ENCODE measurements around the gene ABAT.
A peak's percentile ranks its signal among the peaks of the same experiment; 100 is the strongest.
"Not testable (repeated sequence)": the region's sequence is repeated elsewhere in the genome, so short reads cannot be mapped to it uniquely, and the experiment has no call there.

The ABAT gene

GRCh38 chr16:8705100-8705822 is 30.8 kb downstream of the ABAT start:
- ATAC-seq, result not testable (repeated sequence)

DNA sequence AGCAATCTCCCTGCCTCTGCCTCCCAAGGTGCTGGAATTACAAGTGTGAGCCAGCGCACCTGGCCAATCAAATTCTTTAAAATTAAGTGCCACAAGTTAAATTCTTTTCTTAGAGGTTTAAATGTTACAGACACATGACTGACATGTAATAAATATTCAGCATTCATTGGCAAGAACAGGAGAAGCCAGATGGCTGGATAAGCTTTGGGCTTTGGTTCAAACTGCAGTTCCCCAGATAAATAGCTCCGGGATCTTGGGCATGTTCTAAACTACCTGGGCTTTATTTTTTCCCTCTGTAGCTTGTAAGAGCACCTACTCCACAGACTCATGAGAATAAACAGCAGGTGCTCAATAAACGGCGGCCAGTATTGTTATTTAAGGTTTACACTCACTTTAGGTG is 34.1 kb downstream of the ABAT start:
- TF ChIP-seq CSDC2 (CRISPR knock-in tag; IDR thresholded peaks at IDR 0.05), result no peak
- ATAC-seq, result no peak

More at GRCh38 chr16:8705100-8705822, 30.8 kb downstream of the ABAT start:
- peak; percentile 88 for TF ChIP-seq ZFP30 (CRISPR knock-in tag; IDR thresholded peaks at IDR 0.05)

GRCh38 chr16:8712589-8713361 is 38.4 kb downstream of the ABAT start:
- peak; percentile 36; the same call in 2 of the 3 replicates for ATAC-seq
- TF ChIP-seq RARB (CRISPR knock-in tag; IDR thresholded peaks at IDR 0.05), result no peak
- TF ChIP-seq OSR1 (CRISPR knock-in tag; IDR thresholded peaks at IDR 0.05), result no peak
- no peak for TF ChIP-seq PATZ1 (CRISPR knock-in tag; IDR thresholded peaks at IDR 0.05; ENCODE audit: borderline replicate concordance)
- TF ChIP-seq SNAI2 (CRISPR knock-in tag; IDR thresholded peaks at IDR 0.05), result no peak
- TF ChIP-seq CSRNP3 (CRISPR knock-in tag; IDR thresholded peaks at IDR 0.05), result no peak
- TF ChIP-seq ZNF565 (CRISPR knock-in tag; conservative IDR thresholded peaks at IDR 0.05; ENCODE audit: low read depth), result no peak
- TF ChIP-seq, protein P1, sequence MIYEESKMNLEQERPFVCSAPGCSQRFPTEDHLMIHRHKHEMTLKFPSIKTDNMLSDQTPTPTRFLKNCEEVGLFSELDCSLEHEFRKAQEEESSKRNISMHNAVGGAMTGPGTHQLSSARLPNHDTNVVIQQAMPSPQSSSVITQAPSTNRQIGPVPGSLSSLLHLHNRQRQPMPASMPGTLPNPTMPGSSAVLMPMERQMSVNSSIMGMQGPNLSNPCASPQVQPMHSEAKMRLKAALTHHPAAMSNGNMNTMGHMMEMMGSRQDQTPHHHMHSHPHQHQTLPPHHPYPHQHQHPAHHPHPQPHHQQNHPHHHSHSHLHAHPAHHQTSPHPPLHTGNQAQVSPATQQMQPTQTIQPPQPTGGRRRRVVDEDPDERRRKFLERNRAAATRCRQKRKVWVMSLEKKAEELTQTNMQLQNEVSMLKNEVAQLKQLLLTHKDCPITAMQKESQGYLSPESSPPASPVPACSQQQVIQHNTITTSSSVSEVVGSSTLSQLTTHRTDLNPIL (CRISPR knock-in tag; IDR thresholded peaks at IDR 0.05; ENCODE audit: low read depth), result no peak
- no peak for TF ChIP-seq TCF4 (CRISPR knock-in tag; IDR thresholded peaks at IDR 0.05; ENCODE audit: borderline replicate concordance)
- no peak for TF ChIP-seq BACH2 (CRISPR knock-in tag; IDR thresholded peaks at IDR 0.05; ENCODE audit: borderline replicate concordance)
- TF ChIP-seq ZNF70 (CRISPR knock-in tag; IDR thresholded peaks at IDR 0.05), result no peak
- TF ChIP-seq CSDC2 (CRISPR knock-in tag; IDR thresholded peaks at IDR 0.05), result no peak
- TF ChIP-seq GLIS3 (CRISPR knock-in tag; IDR thresholded peaks at IDR 0.05), result no peak
- TF ChIP-seq ISL1 (CRISPR knock-in tag; IDR thresholded peaks at IDR 0.05), result no peak
- TF ChIP-seq PPARA (CRISPR knock-in tag; IDR thresholded peaks at IDR 0.05; ENCODE audit: borderline replicate concordance), result no peak
- TF ChIP-seq ZFP3 (CRISPR knock-in tag; IDR thresholded peaks at IDR 0.05), result no peak
- no peak for TF ChIP-seq ARNTL (CRISPR knock-in tag; IDR thresholded peaks at IDR 0.05; ENCODE audit: borderline replicate concordance, low read depth)

GRCh38 chr16:8713635-8714172 is 39.3 kb downstream of the ABAT start:
- peak; percentile 33; the same call in 1 of the 3 replicates for ATAC-seq
- TF ChIP-seq, protein P2, sequence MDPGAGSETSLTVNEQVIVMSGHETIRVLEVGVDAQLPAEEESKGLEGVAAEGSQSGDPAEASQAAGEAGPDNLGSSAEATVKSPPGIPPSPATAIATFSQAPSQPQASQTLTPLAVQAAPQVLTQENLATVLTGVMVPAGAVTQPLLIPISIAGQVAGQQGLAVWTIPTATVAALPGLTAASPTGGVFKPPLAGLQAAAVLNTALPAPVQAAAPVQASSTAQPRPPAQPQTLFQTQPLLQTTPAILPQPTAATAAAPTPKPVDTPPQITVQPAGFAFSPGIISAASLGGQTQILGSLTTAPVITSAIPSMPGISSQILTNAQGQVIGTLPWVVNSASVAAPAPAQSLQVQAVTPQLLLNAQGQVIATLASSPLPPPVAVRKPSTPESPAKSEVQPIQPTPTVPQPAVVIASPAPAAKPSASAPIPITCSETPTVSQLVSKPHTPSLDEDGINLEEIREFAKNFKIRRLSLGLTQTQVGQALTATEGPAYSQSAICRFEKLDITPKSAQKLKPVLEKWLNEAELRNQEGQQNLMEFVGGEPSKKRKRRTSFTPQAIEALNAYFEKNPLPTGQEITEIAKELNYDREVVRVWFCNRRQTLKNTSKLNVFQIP (CRISPR knock-in tag; IDR thresholded peaks at IDR 0.05; ENCODE audit: borderline replicate concordance, low read depth), result no peak
- TF ChIP-seq ZC3H10 (CRISPR knock-in tag; IDR thresholded peaks at IDR 0.05) (no peak), CSDC2 (CRISPR knock-in tag; IDR thresholded peaks at IDR 0.05) (no peak), PPARA (CRISPR knock-in tag; IDR thresholded peaks at IDR 0.05; ENCODE audit: borderline replicate concordance) (no peak), ZNF8 (CRISPR knock-in tag; IDR thresholded peaks at IDR 0.05) (no peak), TCF4 (CRISPR knock-in tag; IDR thresholded peaks at IDR 0.05; ENCODE audit: borderline replicate concordance) (no peak), ZNF70 (CRISPR knock-in tag; IDR thresholded peaks at IDR 0.05) (no peak), ISL1 (CRISPR knock-in tag; IDR thresholded peaks at IDR 0.05) (no peak), ESRRG (CRISPR knock-in tag; IDR thresholded peaks at IDR 0.05) (no peak), GLIS3 (CRISPR knock-in tag; IDR thresholded peaks at IDR 0.05) (no peak), ARNTL (CRISPR knock-in tag; IDR thresholded peaks at IDR 0.05; ENCODE audit: borderline replicate concordance, low read depth) (no peak), ZFP30 (CRISPR knock-in tag; IDR thresholded peaks at IDR 0.05) (no peak), ZFP3 (CRISPR knock-in tag; IDR thresholded peaks at IDR 0.05) (no peak)
- TF ChIP-seq, protein P1 (CRISPR knock-in tag; IDR thresholded peaks at IDR 0.05; ENCODE audit: low read depth), result no peak
- TF ChIP-seq, protein P3, sequence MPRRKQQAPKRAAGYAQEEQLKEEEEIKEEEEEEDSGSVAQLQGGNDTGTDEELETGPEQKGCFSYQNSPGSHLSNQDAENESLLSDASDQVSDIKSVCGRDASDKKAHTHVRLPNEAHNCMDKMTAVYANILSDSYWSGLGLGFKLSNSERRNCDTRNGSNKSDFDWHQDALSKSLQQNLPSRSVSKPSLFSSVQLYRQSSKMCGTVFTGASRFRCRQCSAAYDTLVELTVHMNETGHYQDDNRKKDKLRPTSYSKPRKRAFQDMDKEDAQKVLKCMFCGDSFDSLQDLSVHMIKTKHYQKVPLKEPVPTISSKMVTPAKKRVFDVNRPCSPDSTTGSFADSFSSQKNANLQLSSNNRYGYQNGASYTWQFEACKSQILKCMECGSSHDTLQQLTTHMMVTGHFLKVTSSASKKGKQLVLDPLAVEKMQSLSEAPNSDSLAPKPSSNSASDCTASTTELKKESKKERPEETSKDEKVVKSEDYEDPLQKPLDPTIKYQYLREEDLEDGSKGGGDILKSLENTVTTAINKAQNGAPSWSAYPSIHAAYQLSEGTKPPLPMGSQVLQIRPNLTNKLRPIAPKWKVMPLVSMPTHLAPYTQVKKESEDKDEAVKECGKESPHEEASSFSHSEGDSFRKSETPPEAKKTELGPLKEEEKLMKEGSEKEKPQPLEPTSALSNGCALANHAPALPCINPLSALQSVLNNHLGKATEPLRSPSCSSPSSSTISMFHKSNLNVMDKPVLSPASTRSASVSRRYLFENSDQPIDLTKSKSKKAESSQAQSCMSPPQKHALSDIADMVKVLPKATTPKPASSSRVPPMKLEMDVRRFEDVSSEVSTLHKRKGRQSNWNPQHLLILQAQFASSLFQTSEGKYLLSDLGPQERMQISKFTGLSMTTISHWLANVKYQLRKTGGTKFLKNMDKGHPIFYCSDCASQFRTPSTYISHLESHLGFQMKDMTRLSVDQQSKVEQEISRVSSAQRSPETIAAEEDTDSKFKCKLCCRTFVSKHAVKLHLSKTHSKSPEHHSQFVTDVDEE (CRISPR knock-in tag; IDR thresholded peaks at IDR 0.05), result no peak

Measured in SK-N-SH treated with all-trans-retinoic acid at 6 μM for 48 hours (cell line).